Measurements from ENCODE around the gene C7orf33. TPM values are rescaled to one million over a fixed set of nuclear protein-coding genes. Genes with fewer than 3 reads are reported as not detected.
A peak's percentile ranks its signal among the peaks of the same experiment; 100 is the strongest.

Gene C7orf33
- total RNA-seq (2021) = not detected in 2 replicates
- long read RNA-seq = 0 reads

- H3K9me3 Mint-ChIP-seq = no peaks in the 10 kb centered on the region
- H3K23me2 ChIP-seq (ENCODE audit: insufficient read length, low read depth, low read length, poor library complexity, severe bottlenecking) = no peaks in the 10 kb centered on the region
- H2BK20ac ChIP-seq (ENCODE audit: low read depth, low read length, poor library complexity, severe bottlenecking) = no peak within 1 kb of the TSS
- no peak within 1 kb of the TSS for H3K23ac ChIP-seq (ENCODE audit: insufficient read length, low read depth, low read length)
- H4K5ac ChIP-seq (ENCODE audit: insufficient read length, low read depth, low read length) = no peak within 1 kb of the TSS
- no peak within 1 kb of the TSS for H2BK120ac ChIP-seq (ENCODE audit: low read depth, low read length, poor library complexity, severe bottlenecking)
- no peak within 1 kb of the TSS for H3K27ac ChIP-seq (ENCODE audit: insufficient read length, low read depth, low read length)
- H3K9me3 ChIP-seq (ENCODE audit: control insufficient read depth, low read depth, low read length) = no peaks in the 10 kb centered on the region
- H3K4me1 Mint-ChIP-seq = peaks cover 55 to 56% of the 10 kb centered on the region in 2 experiments
- no peak within 1 kb of the TSS for H3K14ac ChIP-seq (ENCODE audit: insufficient read depth, low read length)
- H3K27me3 Mint-ChIP-seq (ENCODE audit: low read depth) = peaks cover 3% of the 10 kb centered on the region
- no peak within 1 kb of the TSS for H2AFZ ChIP-seq (ENCODE audit: low read length)
- H3K36me3 Mint-ChIP-seq (ENCODE audit: insufficient read depth in 1 of 3, low read depth in 3 of 3) = no peaks in the 10 kb centered on the region
- no peak within 1 kb of the TSS for H3K4ac ChIP-seq (ENCODE audit: low read depth, low read length)
- H3T11ph ChIP-seq (ENCODE audit: low read length) = no peak within 1 kb of the TSS
- no peaks in the 10 kb centered on the region for H4K20me1 ChIP-seq (ENCODE audit: control insufficient read depth, insufficient read depth, insufficient read length)
- WGBS (ENCODE audit: extremely low coverage, insufficient read length, low lambda C conversion rate) = no CpG with 5 or more reads among the region's 10 CpGs
- H3K9ac ChIP-seq (ENCODE audit: extremely low read depth, insufficient read length, low read length) = no peak within 1 kb of the TSS
- no peak within 1 kb of the TSS for H4K91ac ChIP-seq (ENCODE audit: insufficient read length, low read depth, low read length)
- no peak for DNase-seq
- H2AK5ac ChIP-seq (ENCODE audit: insufficient read length, low read length) = no peak within 1 kb of the TSS
- peaks cover 5% of the 10 kb centered on the region; the same call in 1 of the 2 replicates for H3K4me1 ChIP-seq (ENCODE audit: insufficient read depth, low read length)
- no peak within 1 kb of the TSS for H2BK5ac ChIP-seq (ENCODE audit: insufficient read length, low read length)
- H4K8ac ChIP-seq (replicated peaks; ENCODE audit: insufficient read length, low read depth, low read length) = no peak within 1 kb of the TSS
- H3K79me2 ChIP-seq (ENCODE audit: insufficient read depth, low read length) = no peaks in the 10 kb centered on the region
- H3K27ac Mint-ChIP-seq = peak within 1 kb of the TSS in 1 of 3 experiments; percentile 56; a peak in 4 of 7 replicates
- no peak within 1 kb of the TSS for H3K4me3 Mint-ChIP-seq
- TF ChIP-seq CTCF (conservative IDR thresholded peaks at IDR 0.05) = no peak
- H3K4me2 ChIP-seq (ENCODE audit: insufficient read depth, insufficient read length, low read length) = no peak within 1 kb of the TSS
- H3K18ac ChIP-seq (ENCODE audit: insufficient read length, low read depth, low read length) = no peak within 1 kb of the TSS
- H3K56ac ChIP-seq (ENCODE audit: insufficient read length, low read depth, low read length) = no peak within 1 kb of the TSS
- H2BK15ac ChIP-seq (ENCODE audit: low read depth, low read length) = no peak within 1 kb of the TSS
- no peaks in the 10 kb centered on the region for H3K27me3 ChIP-seq (ENCODE audit: insufficient read depth, low read length)
- no peak within 1 kb of the TSS for H2BK12ac ChIP-seq (ENCODE audit: insufficient read length, low read depth, low read length)
- H3K79me1 ChIP-seq (ENCODE audit: insufficient read depth, low read depth, low read length, poor library complexity, severe bottlenecking) = no peaks in the 10 kb centered on the region
These were observed at the start of gene C7orf33 for GRCh38 chr7:148590471-148590870. C7orf33 (plus strand) TSS chr7:148590766; CDS start chr7:148590926, 160 bp downstream.

Data from H9 (cell line).